T-helper 1 cell treated with Interleukin-12 subunit alpha and Interleukin-12 subunit beta and Interleukin-4 antibody, amounts not matched to agents 30 μg/mL and 1 μg/mL, for 36 hours (primary cell): ENCODE data around the gene PRODH2.

Experiments
- H3K27ac Mint-ChIP-seq: one replicate; pipeline ENCODE4 v1.8.0; 2021; ENCODE audit warnings: mild to moderate bottlenecking, mixed read lengths
- H3K27me3 Mint-ChIP-seq: one replicate; pipeline ENCODE4 v1.8.0; 2021; ENCODE audit warnings: low read depth, mixed read lengths
- H3K36me3 Mint-ChIP-seq: one replicate; pipeline ENCODE4 v1.8.0; 2021; ENCODE audit warnings: low read depth, mixed read lengths
- H3K4me1 Mint-ChIP-seq: one replicate; pipeline ENCODE4 v1.8.0; 2021; ENCODE audit warnings: low read depth, mixed read lengths
- H3K4me3 Mint-ChIP-seq: one replicate; pipeline ENCODE4 v1.8.0; 2021; ENCODE audit warnings: mild to moderate bottlenecking, moderate library complexity, mixed read lengths
- H3K9me3 Mint-ChIP-seq: one replicate; pipeline ENCODE4 v1.8.0; 2021; ENCODE audit warnings: mixed read lengths

PRODH2 gene

DNA sequence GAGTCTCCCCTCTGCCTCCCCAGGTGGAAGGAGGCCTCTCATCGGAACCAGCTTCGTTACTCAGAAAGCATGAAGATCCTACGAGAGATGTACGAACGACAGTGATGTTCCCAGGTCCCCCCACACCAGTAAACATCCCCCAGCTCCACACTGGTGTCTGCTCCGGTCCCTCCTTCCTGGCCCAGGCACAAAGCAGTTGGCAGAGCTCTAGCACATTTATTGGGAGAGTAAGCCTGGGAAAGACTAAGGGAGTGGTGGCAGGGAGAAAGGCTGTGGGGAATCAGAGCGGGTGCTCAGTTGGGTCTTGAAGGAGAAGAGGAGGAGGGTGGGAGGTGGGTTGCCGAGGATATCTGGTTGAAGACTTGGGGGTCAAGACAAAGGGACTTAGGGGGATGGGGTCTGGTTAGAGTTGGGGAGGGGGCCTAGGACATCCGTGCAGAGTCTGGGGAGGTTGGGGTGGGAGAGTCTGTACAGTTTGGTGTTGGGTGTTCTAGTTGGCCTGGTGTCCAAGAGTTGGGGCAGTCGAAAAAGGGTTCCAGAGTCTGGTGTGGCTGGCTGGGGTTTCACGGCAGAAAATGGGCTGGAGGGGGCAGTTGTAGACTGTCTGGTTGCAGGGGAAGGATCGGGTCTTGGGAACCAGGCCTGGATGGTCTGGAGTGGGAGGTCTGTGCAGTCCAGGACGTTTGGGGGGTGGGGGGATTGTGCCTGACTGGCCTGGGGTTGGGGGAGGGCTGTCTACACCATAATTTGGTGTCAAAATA is 58.1 kb downstream of the PRODH2 start:
- H3K27me3 Mint-ChIP-seq = no peaks in the 10 kb centered on the region
- peak overlapping the region; percentile 28 for H3K4me3 Mint-ChIP-seq
- no peak overlapping the region for H3K27ac Mint-ChIP-seq
- H3K4me1 Mint-ChIP-seq = peaks cover 28% of the 10 kb centered on the region
- peaks cover 22% of the 10 kb centered on the region for H3K36me3 Mint-ChIP-seq
- no peaks in the 10 kb centered on the region for H3K9me3 Mint-ChIP-seq

GRCh38 chr19:35753634-35754369 is 58.8 kb downstream of the PRODH2 start:
- Mint-ChIP-seq H3K36me3 (peaks cover 22% of the 10 kb centered on the region), H3K4me1 (peaks cover 26% of the 10 kb centered on the region), H3K9me3 (no peaks in the 10 kb centered on the region), H3K4me3 (no peak overlapping the region), H3K27me3 (no peaks in the 10 kb centered on the region), H3K27ac (no peak overlapping the region)

DNA sequence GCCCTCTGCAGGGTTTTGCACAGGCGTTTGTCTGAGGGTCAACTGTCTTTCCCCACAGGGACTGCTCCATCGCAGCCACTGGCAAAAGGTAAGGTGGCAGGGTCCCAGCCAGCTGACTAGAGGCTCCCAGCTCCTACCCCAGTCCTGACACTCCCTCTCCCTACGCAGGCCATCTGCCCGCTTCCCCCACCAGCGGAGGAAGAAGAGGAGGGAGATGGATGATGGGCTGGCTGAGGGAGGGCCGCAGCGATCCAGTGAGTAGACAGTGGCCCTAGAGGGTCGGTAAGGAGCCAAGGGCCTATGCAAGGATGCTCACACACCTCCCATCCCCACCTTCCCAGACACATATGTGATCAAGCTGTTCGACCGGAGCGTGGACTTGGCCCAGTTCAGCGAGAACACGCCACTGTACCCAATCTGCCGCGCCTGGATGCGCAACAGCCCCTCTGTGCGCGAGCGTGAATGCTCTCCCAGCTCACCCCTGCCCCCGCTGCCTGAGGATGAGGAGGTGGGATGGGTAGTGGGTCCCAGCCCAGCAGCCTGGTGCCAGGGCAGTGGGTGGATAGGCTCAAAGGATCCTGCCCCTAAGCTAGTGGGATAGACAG is 59.8 kb downstream of the PRODH2 start:
- peaks cover 21% of the 10 kb centered on the region for H3K36me3 Mint-ChIP-seq
- no peak overlapping the region for H3K4me3 Mint-ChIP-seq
- no peak overlapping the region for H3K27ac Mint-ChIP-seq
- H3K9me3 Mint-ChIP-seq = no peaks in the 10 kb centered on the region
- H3K4me1 Mint-ChIP-seq = peaks cover 30% of the 10 kb centered on the region
- no peaks in the 10 kb centered on the region for H3K27me3 Mint-ChIP-seq

- no peaks in the 10 kb centered on the region for H3K27me3 Mint-ChIP-seq
- H3K36me3 Mint-ChIP-seq = peaks cover 21% of the 10 kb centered on the region
- H3K4me3 Mint-ChIP-seq = no peak overlapping the region
- no peaks in the 10 kb centered on the region for H3K9me3 Mint-ChIP-seq
- no peak overlapping the region for H3K27ac Mint-ChIP-seq
- peaks cover 32% of the 10 kb centered on the region for H3K4me1 Mint-ChIP-seq
These were observed 60.6 kb downstream of the PRODH2 start for GRCh38 chr19:35751839-35752745.

- Mint-ChIP-seq H3K4me3 (peak overlapping the region; percentile 32), H3K36me3 (peaks cover 19% of the 10 kb centered on the region), H3K27ac (no peak overlapping the region), H3K27me3 (no peaks in the 10 kb centered on the region), H3K4me1 (peaks cover 27% of the 10 kb centered on the region), H3K9me3 (no peaks in the 10 kb centered on the region)
These were observed 62.5 kb downstream of the PRODH2 start for GRCh38 chr19:35750167-35750566.
